SK-MEL-5 (cell line): ENCODE measurements around the gene SLC6A12. TPM values are rescaled to one million over a fixed set of nuclear protein-coding genes. Genes with fewer than 3 reads are reported as not detected.

Source experiments
- DNase-seq: peaks from one replicate; pipeline ENCODE4 v3.0.0-alpha.2; 2016; ENCODE audit warnings: low read depth, low spot score
- in situ Hi-C: cut with HindIII; loops from 2 replicates; pipeline ENCODE4 v1.10.0; 2016; ENCODE audit warnings: low sequenced_read_pairs, high pct_unique_total_duplicates, low pct_unique_long_range_greater_than_20kb
- total RNA-seq: library from RNA; depleted of rRNA; stranded (reverse); fragments of >200 nt; shearing (Covaris generic); gene quantifications from 2 replicates; pipeline ENCODE4 v1.2.3, GENCODE V29; 2014

SLC6A12 gene
- total RNA-seq, 1 experiment from 2014 or later: 1.6 TPM

DNA sequence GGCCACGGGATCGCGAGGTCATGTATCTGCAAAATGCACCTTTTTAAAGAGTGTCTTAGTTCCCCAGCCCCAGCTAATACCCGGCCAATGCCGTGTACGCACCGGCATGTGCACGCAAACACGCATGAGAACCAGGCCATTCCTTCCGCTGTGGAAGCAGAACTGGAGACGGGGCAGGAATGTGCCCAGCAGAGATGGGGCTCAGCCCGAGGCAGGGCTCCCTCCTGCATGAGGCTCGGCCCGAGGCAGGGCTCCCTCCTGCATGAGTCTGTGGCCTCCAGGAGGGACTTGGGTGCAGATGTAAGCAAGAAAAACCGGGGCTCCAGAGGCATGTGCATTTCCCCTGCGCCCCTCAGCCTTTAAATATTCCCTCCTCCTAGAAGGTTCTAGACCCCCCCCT is 38.2 kb downstream of the SLC6A12 start:
- in situ Hi-C loops: no loop called here
- no peak for DNase-seq

DNA sequence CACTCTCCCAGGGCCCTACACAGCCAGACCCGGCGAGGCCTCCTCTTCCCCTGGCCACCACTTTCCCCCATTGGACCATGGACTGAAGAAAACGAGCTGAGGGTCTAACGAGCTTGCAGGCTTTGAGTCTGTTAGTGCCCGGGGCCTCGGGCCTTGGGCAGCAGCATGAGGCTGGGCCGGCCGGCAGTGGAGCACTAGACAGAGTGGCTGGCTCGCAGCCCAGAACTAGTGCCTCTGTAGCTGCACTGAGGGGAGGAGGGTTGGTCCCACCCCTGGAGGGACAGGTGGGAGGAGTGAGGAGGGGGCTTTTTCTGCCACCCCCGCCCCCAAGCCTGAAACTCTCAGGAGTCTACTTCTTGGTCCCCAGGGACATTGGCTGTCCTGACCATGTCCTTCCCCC is 38.7 kb downstream of the SLC6A12 start:
- in situ Hi-C loops: no loop called here
- DNase-seq: no peak

DNA sequence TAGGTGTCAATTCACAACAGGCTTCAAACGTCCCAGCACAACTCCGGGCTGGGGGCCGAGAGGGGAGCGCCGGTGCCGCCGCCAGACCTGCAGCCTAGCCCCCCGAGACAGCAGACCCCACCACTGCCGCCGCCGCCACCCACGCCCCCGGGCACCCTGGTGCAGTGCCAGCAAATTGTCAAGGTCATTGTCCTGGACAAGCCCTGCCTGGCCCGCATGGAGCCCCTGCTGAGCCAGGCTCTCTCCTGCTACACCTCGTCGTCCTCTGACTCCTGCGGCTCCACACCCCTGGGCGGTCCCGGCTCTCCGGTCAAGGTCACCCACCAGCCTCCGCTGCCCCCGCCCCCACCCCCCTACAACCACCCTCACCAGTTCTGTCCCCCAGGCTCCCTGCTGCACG is 39.4 kb downstream of the SLC6A12 start:
- no peak for DNase-seq

DNA sequence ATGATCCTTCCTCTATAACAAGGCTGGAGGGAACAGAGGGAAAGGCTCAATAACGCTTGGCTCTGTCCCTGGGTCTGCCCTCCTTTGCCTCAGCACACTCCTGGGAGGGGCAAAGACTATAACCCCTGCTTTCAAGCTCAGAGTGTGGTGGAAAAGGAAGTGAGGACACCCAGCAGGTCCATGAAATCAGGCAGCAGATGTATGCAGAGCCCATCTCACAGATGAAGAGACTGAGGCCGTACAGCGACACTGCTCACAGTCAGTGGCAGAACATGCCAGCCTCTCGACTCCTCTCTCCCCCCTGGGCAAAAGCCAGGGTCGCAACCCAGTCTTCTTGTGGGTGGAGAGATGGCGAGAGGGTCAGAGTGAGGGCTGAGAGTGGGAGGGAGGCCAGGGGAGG is 39.8 kb downstream of the SLC6A12 start:
- DNase-seq: no peak
- in situ Hi-C loops: no loop called here

More for the DNA sequence above, 39.4 kb downstream of the SLC6A12 start:
- in situ Hi-C loops: no loop called here

DNA sequence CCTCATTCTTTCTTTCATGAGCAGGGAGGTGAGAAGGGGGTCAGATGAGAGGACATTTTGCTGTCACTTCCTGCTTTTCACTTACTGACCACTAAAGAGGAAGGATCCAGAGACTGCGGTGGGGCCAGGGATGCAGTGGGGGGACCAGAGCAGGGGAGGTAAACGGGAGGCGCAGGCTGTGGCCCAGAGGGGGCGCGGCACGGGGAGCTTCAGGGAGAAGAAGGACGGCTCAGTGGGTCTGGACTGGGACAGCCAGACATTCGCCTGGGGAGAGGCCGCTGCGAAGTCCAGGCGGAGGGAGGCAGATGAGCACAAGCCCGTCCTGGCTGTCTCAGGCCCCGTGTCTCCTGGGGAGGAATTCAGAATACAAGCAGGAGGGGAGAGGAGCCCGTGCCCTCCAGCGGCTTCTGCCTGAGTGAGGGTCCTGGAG is 41.2 kb downstream of the SLC6A12 start:
- in situ Hi-C loops: no loop called here
- DNase-seq: no peak

DNA sequence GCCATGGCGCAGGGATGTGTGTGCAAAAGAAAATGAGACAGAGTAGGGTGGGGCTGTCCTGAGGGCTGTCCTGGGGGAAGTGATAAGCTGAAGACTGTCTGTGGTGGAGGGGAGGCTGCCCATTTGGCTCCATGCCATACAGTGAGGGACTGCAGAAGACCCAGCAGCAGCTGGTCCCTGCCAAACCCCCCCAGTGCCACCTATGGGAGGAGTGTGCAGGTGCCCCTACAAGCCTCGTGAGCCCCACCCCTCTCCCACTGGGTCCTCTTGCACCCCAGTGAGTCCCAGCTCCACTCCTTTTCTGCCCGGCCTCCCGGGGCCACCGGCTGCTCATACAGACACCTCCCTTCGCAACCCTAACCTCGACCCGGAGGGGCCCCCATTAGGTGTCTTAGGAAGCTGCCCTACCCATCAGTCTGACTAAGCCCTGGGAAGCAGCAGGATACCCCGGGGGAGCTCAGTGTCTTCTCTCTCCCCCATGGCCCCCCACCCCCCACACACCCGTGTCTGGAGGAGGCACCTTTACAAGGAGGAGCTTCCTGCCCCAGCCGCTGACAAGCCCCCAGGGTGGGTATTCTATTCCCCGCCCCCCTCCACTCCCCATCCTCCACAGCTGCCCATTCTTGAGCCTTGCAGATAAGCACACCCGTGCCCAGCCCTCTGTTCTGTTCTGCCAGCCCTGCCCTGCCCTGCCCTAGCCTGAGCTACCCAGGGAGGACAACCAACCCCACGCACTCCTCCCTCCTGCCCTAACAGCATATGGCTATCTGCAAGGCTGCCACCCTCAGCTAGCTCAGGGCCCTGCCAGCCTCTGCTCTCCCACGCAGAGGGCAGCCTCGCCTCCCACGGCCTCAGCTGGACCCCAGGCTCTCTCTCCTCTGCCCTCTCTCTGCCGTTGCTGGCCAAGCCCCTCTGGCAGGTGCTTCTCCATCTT is 41.9 kb downstream of the SLC6A12 start:
- no peak for DNase-seq
- in situ Hi-C loops: no loop called here

DNA sequence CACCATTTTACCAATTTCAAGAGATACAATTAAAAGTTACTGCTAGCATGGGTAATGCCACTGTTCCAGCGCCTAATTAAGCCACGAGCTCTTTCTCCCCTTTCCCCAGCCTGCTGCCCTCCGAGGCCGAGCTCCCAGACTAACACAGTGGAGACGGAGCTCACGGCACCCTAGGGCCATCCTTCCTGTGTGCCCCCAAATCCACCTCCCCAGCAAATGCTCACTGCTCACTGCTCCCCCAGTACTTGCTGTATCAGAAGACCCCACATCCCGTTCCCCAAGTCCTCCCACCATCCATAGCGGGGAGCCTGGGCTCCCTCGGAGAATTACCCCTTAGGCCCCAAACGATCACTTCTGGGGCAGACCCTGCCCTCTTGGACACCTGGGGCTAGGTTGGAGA is 42.7 kb downstream of the SLC6A12 start:
- in situ Hi-C loops: no loop called here
- no peak for DNase-seq

DNA sequence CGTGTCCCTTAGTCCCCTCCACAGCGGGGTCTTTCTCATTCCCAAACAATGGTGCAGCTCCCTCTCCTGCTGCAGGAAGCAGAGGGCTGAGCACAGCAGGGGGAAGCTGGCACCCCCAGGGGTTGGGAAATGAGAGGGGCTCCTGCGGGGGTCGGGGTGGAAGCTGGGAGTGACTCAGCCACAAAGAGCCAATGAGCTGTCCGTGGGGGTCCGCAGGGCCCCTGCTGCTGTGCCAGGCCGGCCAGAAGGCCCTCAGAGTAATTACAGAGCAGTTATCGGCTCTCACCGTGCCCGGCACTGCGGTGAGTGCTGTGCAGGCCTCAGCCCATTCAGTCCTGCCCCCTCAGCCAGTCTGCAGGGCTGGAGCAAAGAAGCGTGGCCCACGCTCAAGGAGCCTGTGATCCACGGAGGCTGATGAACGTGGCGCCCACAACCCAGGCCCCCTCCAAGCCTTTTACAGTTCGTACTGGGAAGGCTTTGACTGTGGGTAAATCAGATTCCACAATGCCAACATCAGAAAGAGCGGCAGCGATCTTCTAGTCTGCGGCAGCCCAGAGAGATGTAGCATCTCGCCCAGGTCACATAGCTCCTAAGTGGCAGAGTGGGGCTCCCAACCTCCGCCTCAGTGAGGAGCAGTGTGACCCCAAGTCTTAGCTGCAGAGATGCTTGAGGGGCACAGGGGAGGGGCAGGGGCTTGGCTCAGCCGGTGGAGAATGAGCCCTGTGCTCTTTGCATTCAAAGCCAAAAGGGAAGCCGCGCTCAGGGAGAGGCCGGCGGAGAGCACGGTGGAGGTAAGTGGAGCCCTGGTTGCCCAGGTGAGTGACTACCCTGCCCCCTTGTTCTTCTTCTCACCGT is 43.4 kb downstream of the SLC6A12 start:
- no peak for DNase-seq
- in situ Hi-C loops: no loop called here

DNA sequence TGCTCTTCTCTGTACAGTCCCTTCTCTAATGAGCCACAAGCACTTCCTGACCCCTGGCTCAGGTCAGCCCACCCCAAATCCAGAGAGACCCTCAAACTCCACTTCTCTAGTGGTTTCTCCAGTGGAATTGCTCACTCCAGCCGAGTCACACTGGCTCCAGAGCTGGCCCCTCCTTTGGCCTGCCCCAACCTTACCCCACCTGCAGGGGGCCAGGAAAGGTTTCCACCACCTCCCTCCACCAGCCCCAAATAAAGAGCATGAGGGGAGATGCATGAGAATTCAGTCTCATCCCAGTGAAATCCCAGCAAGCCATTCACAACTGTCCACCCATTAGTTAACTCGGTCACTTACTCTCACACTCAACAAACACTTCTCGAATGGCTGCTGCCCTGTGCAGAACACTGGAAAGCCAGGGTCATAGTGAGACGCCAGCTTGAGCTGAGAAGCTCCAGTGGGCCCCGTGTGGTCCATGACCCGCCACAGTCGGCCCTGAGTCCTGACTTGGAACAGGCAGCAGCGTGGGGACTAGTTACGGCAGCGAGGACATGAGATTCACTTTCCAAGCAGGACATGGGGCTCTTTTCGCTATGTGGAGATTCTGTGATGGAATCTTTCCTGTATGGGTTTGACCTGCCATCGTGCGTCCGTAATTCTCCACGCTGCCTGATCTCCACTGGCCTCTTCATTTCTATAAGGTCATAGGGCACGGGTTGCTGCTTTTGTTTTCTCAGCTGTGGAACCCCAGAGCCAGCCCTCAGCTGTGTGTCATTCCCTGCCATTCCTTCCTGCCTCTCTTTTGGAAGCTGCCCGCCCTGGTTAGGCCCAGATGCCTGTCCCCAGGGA is 44.2 kb downstream of the SLC6A12 start:
- no peak for DNase-seq
- in situ Hi-C loops: no loop called here

DNA sequence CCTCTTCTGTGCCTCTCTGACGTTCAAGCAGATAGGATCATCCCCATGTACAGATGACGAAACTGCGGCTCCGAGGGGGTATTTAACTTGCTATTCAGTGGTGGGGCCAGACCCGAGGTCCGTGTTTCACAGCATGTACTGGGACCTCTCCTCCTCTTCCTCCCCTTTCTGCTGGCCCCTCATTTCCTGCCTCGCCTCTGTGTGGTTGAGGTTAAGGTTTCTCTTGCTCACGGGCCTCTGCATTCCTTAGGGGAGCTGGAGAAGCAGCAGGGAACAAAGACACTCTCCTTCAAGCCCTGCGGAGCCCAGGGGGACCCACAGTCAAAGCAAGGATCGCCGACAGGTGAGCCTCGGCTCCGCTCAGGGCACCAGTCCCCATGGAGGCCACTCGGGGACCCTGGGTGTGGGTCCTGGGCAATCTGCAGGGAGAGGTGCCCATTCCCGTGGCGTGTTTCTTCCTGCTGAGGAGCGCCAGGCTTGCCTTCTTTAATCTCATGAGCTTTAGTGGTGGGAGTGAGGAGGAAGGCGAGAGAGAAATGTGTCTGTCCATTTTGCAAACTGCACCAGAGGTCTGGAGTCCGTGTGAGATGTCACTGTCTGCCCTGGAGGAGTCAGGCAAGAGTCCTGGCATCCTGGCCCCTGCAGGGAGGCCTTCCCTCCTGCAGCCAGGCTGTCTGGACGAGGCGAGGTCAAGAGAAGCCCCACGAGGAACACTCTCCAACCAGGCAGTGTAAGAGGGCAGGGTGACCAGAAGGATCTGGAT is 45.0 kb downstream of the SLC6A12 start:
- in situ Hi-C loops: no loop called here

DNA sequence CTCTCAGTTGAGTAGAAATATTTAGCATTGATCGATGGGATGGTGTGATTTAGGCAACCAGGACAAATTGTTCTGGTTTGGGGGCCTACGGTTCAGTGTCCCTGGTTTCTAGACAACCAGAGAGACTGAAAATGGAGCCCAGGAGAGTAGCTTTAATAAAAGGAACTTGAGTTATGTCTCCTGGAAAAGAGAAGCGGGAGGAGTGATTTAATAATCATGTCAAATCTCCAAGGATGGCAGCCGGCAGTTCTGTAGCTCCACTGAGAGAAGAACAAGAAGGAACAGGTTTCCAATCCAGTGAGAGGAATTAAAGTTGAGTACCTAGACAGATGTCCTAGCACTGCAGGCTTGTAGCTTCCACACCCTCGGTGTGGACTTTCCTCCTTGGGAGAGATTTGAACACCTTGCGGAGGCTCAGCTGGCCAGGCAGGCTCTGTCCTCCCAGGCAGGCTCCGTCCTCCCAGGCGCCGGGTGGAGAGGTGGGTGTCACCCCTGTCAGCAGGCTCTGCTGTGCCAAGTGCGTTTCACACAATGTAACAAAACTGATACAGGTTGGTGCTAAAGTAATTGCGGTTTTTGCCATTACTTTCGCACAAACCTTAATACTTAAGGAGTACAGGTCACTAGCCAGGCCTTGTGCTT is 45.9 kb downstream of the SLC6A12 start:
- in situ Hi-C loops: no loop called here
- no peak for DNase-seq

More for the DNA sequence above, 45.0 kb downstream of the SLC6A12 start:
- DNase-seq: no peak

DNA sequence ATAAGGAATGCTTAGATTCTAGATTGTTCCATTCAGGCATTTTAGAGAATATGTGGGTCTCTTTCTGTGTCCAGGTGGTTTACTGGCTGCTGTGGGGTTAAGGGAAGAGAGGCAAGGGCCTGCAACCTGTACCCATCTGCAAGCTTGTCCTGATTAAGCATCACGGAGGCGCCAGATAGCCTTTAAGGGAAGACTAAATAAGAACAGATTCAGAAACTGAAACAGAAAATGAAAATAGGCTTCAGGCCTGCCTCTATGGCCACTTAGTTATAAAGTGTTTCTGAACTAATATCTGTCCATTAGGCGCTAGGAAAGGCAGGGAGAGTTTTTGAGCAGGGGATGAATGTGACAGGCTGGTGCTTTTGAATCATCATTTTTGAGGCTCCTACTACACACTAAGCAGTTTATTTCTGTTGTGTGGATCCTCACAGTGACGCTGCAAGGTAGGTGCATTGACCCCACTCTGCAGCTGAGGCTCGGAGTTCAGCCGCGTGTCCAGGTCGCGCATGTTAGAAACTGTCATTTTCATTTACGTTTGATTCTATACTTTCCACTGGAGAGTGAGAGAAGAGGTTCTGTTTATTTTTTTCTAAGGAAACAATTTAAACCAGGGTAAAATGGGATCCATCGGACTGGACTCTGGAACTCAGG is 47.4 kb downstream of the SLC6A12 start:
- in situ Hi-C loops: no loop called here
- no peak for DNase-seq

DNA sequence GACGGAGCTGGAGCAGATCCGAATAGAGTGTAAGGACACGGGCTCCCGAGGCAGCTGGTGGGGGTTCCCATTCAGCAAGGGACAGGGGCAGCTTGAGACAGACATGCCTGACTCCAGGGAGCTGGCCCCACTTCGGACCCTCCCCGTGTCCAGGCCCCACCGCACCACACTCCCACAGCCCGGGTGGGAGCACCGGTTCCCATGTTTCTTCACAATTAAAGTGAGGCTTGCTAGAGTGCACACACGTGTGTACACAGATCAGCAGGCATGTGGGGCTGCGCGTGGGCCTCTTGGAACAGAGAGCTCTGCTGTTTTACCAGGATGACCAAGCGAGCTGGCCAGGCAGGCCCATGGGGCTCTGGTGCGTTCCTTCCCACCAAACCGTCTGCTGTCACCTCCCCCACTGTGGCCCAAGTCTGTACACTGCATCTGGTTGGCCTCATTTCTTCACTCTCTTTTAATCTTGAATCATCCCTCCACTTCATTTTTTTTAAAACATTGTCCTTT is 48.0 kb downstream of the SLC6A12 start:
- no peak for DNase-seq
- in situ Hi-C loops: no loop called here

DNA sequence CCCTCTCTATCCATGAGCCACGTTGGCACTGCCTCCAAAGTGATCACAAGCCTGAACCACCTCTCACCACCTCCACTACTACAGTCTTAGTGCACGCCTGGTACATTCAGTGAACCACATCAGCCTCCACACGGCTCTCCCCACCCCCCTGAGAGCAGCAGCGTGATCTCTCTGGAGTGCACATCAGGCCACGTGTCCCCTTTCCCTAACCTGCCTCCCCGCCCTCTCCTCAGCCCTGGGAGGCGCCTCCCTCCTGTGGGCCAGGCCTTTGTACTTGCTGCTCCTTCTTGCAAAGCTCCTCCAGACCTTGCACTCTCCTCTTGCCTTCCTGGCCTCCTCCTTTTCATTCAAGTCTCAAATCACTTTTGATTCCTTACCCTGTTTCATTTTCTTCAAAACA is 49.8 kb downstream of the SLC6A12 start:
- DNase-seq: no peak
- in situ Hi-C loops: no loop called here

DNA sequence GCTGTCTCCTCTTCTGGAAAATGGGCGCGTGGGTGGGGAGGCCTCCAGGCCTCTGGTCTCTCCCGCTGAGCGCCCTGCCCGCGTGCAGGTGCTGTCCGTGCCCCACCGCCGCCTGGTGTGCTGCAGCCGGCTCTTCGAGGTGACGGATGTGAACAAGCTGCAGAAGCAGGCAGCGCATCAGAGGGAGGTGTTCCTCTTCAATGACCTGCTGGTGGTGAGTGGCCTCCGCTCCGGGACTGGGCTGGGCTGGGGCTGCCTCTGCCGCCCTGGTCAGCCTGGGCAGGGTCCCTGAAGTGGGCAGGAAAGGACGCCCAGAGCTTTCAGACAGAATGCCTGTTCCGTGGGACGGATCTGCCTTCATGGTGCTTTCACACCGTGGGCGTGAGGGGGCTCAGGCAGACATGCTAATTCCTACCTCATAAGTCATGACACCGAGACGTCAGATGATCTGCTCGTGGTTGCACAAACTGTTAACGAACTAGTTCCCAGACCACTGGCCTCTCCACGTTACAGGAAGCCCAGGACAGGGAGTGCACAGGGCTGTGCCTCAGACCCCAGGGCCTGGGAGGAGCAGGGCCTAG is 50.5 kb downstream of the SLC6A12 start:
- DNase-seq: no peak
- in situ Hi-C loops: no loop called here
